GM21381 (cell line): ENCODE results near the gene MBD3L3.
"Not testable (repeated sequence)": the region's sequence is repeated elsewhere in the genome, so short reads cannot be mapped to it uniquely, and the experiment has no call there.

ENCODE experiments used
- ATAC-seq: cut with Tn5 transposase; IDR thresholded peaks from one replicate; pipeline ENCODE4 v1.9.1; 2021; ENCODE audit warnings: mild to moderate bottlenecking, moderate library complexity; ENCODE audit not compliant: unreplicated experiment

The MBD3L3 gene

GRCh38 chr19:7063764-7064418, 5.4 kb upstream of the MBD3L3 start:
- no peak for ATAC-seq

GRCh38 chr19:7063339-7063738, 4.9 kb upstream of the MBD3L3 start:
- no peak for ATAC-seq

- not testable (repeated sequence) for ATAC-seq
These were observed 1.5 kb upstream of the MBD3L3 start for GRCh38 chr19:7059977-7060376.

- not testable (repeated sequence) for ATAC-seq
These were observed 2.1 kb downstream of the MBD3L3 start for GRCh38 chr19:7056371-7056770.

GRCh38 chr19:7055679-7056078, 2.8 kb downstream of the MBD3L3 start:
- not testable (repeated sequence) for ATAC-seq

GRCh38 chr19:7054635-7055368, 3.7 kb downstream of the MBD3L3 start:
- not testable (repeated sequence) for ATAC-seq

GRCh38 chr19:7052896-7053295, 5.6 kb downstream of the MBD3L3 start:
- ATAC-seq = not testable (repeated sequence)

GRCh38 chr19:7051421-7051820, 7.1 kb downstream of the MBD3L3 start:
- not testable (repeated sequence) for ATAC-seq

- not testable (repeated sequence) for ATAC-seq
These were observed 9.5 kb downstream of the MBD3L3 start, which contains the start of gene MBD3L2 for GRCh38 chr19:7049021-7049420. TSS of gene MBD3L2 (plus strand) at chr19:7049321. CDS start at chr19:7049374, 53 bp downstream.

- ATAC-seq = not testable (repeated sequence)
These were observed 16.9 kb downstream of the MBD3L3 start for GRCh38 chr19:7041563-7041962.

GRCh38 chr19:7040079-7040478, 18.4 kb downstream of the MBD3L3 start, which contains the start of gene MBD3L4:
TSS of gene MBD3L4 (minus strand) at chr19:7040179. CDS start at chr19:7040144, 35 bp downstream.
- ATAC-seq = not testable (repeated sequence)

GRCh38 chr19:7030278-7030677, 28.2 kb downstream of the MBD3L3 start, which contains the start of gene MBD3L5:
TSS of gene MBD3L5 (plus strand) at chr19:7030578. CDS start at chr19:7030612, 34 bp downstream.
- ATAC-seq = not testable (repeated sequence)

- not testable (repeated sequence) for ATAC-seq
These were observed 29.7 kb downstream of the MBD3L3 start for GRCh38 chr19:7028790-7029189.

- not testable (repeated sequence) for ATAC-seq
These were observed 37.1 kb downstream of the MBD3L3 start, which contains the start of gene MBD3L2B for GRCh38 chr19:7021331-7021730. TSS of gene MBD3L2B (minus strand) at chr19:7021431. CDS start at chr19:7021397, 34 bp downstream.

GRCh38 chr19:7018828-7019227, 39.6 kb downstream of the MBD3L3 start:
- ATAC-seq = no peak

- no peak for ATAC-seq
These were observed 44.8 kb downstream of the MBD3L3 start for GRCh38 chr19:7013678-7014077.

- no peak for ATAC-seq
These were observed 47.5 kb downstream of the MBD3L3 start for GRCh38 chr19:7010722-7011593.

GRCh38 chr19:7007859-7008258, 50.6 kb downstream of the MBD3L3 start:
- no peak for ATAC-seq
